HG03103 (cell line): ENCODE data around the gene ZNF503.

ENCODE experiments used
- ATAC-seq: cut with Tn5 transposase; IDR thresholded peaks from one replicate; pipeline ENCODE4 v1.9.1; 2021; ENCODE audit warnings: low read depth; ENCODE audit not compliant: unreplicated experiment

Gene ZNF503

GRCh38 chr10:75357500-75357899 lies 44.1 kb downstream of the ZNF503 start:
- ATAC-seq: no peak

- no peak for ATAC-seq
Measured at GRCh38 chr10:75356484-75356883, 45.1 kb downstream of the ZNF503 start.

GRCh38 chr10:75355706-75356105 lies 45.9 kb downstream of the ZNF503 start:
- ATAC-seq: no peak

GRCh38 chr10:75353183-75353582 lies 48.4 kb downstream of the ZNF503 start:
- ATAC-seq: no peak

- ATAC-seq: no peak
Measured at GRCh38 chr10:75352650-75353049, 48.9 kb downstream of the ZNF503 start.

- ATAC-seq: no peak
Measured at GRCh38 chr10:75351637-75352036, 49.9 kb downstream of the ZNF503 start.

GRCh38 chr10:75350791-75351190 lies 50.8 kb downstream of the ZNF503 start:
- no peak for ATAC-seq
